Activated T-cell treated with anti-CD3 and anti-CD28 coated beads, Interleukin-2, amount 50 U/mL, for 48 hours (primary cell): ENCODE data around the gene NSUN6.
"Not testable (repeated sequence)": the region's sequence is repeated elsewhere in the genome, so short reads cannot be mapped to it uniquely, and the experiment has no call there.

ENCODE experiments used
- DNase-seq, 2 experiments: peaks; one replicate each; pipeline ENCODE4 v3.0.0-alpha.2; 2020

Gene NSUN6

DNA sequence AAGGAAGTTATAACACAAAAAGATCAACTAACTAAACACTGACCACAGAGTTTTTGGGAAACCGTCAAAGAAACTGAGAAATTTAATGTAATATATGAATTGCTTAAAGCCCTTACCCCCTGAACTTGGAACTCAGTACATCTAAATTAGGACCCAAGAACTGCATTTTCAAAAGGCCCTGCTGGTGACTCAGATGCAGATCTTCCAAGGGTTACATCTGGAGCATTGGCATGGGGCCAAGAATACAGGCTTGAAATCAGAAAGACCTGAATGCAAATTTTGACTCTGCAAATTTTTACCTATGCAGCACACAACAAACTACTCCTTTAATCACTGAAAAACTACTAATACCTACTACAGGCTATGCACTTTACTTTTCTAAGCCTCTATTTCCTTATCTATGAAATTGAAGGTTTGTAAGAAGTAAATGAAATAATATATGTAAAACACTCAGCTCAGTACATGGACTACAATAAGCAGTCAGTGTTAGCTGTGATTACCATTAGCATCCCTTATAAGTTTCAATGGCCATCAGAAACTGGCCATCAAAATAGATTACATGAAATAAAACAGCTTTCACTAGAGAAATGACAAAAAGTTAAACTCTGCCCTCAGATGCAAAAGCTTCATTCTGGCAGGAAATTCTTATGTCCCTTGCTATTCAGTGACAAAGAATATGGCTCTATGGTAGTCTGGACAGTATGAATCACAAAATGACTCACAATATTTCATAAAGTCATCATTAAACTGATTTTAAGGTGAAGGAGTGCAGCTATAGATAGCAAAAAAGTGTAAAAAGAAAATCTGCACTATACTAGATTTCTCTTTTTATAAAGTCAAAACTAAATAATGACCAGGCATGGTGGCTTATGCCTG, 43.6 kb downstream of the NSUN6 start:
- DNase-seq = no peak

- no peak for DNase-seq
Observed at GRCh38 chr10:18606051-18606695, 45.2 kb downstream of the NSUN6 start.

DNA sequence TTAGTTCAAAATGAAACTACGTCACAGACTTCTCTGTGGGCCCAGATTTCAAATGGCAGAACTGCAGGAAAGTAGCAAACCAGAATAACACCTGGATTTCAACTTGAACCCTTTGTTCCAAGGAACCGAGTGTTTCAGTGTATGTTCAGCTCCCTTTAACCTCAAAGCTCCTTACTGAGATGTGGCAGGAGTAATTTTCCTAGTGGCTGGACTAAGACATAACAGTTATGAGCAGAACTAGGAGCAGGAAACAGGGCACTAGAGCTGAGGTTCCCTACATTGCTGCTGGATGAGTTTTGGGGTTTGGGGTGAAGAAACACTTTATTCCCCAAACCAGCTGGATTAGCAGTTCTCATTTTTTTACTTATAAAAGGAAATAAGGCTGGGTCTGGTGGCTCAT, 50.1 kb downstream of the NSUN6 start:
- DNase-seq = no peak

DNA sequence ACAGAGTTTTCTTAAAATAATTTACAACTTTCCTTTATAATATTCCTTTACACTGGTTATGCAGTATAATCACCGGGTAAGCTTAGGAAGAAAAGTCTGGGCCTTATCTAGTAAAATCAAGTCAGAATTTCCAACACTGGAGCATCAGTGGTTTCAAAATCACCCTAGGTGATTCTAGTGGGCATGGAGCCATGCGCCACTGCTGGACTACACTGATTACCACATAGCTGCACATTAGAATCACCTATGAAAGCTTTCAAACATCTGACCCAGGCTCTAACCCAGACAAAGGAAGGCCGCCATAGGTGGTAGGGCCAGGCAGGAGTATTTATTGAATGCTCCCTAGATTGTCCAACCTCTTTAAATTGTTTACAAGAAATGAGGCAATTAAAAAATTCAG, 52.0 kb downstream of the NSUN6 start:
- no peak for DNase-seq

GRCh38 chr10:18594574-18595156, 56.7 kb downstream of the NSUN6 start:
- DNase-seq = peak in 1 of 2 experiments; percentile 24

DNA sequence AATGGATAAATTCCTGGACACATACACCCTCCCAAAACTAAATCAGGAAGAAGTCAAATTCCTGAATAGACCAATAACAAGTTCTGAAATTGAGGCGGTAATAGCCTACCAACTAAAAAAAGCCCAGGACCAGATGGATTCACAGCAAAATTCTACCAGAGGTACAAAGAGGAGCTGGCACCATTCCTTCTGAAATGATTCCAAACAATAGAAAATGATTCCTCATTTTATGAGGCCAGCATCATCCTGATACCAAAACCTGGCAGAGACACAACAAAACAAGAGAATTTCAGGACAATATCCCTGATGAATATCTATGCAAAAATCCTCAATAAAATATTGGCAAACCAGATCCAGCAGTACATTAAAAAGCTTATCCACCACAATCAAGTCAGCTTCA, 60.2 kb downstream of the NSUN6 start:
- DNase-seq = not testable (repeated sequence)

DNA sequence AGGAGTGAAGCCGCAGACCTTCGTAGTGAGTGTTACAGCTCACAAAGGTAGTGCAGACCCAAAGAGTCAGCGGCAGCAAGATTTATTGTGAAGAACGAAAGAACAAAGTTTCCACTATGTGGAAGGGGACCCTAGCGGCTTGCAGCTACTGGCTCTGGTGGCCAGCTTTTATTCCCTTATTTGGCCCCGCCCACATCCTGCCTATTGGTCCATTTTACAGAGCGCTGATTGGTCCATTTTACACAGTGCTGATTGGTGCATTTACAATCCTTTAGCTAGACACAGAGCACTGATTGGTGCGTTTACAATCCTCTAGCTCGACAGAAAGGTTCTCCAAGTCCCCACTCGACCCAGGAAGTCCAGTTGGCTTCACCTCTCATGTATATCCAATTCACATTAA, 64.8 kb downstream of the NSUN6 start:
- not testable (repeated sequence) for DNase-seq

- DNase-seq = no peak
Observed at GRCh38 chr10:18583575-18584270, 67.7 kb downstream of the NSUN6 start.

GRCh38 chr10:18582803-18583202, 68.6 kb downstream of the NSUN6 start:
- DNase-seq = no peak

DNA sequence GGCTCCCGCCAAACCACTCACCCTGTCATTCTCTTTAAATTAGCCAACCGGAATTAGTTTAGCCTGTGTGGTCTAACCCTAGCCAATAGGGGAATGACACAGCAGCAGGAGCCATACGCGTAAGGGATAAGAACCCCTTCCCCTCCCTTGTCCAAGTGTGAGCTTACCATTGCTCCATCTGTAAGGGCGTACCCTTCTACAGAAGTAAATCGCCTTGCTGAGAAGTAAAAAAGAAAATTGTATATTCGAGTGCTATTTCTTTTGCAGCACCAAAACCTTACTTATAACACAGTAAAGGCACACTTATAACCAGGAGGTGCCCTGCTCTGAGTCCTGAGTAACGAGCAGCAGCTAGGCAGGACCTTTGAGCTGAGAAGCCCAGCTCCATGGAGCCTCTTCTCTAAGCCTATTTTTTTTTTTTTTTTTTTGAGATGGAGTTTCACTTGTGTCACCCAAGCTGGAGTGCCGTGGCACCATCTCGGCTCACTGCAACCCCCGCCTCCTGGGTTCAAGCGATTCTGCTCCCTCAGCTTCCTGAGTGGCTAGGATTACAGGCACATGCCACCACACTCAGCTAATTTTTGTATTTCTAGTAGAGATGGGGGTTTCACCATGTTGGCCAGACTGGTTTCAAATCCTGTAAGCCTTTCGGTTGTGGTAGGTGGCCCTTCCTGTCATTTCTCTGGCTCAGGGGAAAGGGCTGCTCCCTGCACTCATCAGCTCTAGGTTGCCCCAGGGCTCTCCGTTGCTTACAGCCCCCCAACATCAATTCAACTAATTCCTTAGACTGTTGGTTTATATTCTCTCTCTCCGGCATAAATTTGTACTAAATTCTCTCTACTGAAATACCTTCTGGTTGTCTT, 73.3 kb downstream of the NSUN6 start:
- no peak for DNase-seq

DNA sequence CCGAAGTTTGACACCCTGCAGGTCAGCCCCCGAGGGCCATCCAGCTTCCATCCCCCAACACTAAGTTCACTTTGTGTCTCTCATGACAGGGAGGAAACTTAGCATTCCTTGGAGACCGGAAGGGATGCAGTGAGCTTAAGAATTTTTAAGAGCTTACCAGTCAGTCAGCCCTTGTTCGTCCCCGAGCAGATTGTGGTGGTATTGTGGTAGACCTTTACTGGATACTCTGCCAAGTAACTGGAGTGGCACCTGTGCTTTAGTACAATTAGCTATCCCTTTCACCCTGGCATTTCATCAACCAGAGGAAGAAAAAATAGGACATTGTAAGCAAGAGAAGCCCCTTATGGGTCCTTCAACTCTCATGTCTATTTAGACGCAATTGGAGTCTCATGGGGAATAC, 74.8 kb downstream of the NSUN6 start:
- DNase-seq = no peak

GRCh38 chr10:18572959-18573561, 78.3 kb downstream of the NSUN6 start:
- DNase-seq = no peak

GRCh38 chr10:18571780-18572179, 79.6 kb downstream of the NSUN6 start:
- no peak for DNase-seq

DNA sequence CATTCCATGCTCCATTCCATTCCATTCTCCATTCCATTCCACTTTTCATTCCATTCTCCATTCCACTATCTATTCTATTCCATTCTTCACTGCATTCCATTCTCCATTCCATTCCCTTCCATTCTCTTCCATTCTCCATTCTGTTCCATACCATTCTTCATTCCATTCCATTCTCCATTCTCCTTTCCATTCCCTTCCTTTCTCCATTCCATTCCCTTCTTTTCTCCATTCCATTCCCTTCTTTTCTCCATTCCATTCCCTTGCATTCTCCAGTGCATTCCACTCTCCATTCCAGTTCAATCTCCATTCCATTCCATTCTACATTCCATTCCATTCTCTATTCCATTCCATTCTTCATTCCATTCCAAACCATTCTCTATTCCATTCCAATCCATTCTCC, 80.3 kb downstream of the NSUN6 start:
- no peak for DNase-seq

- not testable (repeated sequence) for DNase-seq
Observed at GRCh38 chr10:18570386-18570785, 81.0 kb downstream of the NSUN6 start.

DNA sequence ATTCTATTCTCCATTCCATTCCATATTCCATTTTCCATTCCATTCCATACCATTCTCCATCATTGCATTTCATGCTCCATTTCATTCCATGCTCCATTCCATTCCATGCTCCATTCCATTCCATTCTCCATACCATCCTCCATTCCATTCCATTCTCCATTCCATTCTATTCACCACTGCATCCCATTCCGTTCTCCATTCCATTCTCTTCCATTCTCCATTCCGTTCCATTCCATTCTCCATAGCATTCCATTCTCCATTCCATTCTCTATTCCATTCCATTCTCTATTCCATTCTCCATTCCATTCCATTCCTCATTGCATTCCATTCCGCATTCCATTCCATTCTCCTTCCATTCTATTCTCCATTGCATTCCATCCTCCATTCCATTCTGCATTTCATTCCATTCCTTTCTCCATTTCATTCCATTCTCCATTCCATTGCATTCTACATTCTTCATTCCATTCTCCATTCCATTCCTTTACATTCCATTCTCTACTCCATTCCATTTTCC, 84.0 kb downstream of the NSUN6 start:
- no peak for DNase-seq

DNA sequence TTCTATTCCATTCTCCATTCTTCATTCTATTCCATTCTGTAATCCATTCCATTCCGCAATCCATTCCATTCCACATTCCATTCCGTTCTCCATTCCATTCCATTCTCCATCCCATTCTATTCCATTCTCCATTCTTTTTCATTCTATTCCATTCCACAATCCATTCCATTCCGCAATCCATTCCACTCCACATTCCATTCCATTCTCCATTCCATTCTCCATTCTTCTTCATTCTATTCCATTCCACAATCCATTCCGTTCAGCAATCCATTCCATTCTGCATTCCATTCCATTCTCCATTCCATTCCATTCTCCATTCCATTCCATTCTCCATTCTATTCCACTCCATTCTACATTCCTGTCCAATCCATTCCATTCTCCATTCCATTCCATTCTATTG, 85.2 kb downstream of the NSUN6 start:
- DNase-seq = no peak

DNA sequence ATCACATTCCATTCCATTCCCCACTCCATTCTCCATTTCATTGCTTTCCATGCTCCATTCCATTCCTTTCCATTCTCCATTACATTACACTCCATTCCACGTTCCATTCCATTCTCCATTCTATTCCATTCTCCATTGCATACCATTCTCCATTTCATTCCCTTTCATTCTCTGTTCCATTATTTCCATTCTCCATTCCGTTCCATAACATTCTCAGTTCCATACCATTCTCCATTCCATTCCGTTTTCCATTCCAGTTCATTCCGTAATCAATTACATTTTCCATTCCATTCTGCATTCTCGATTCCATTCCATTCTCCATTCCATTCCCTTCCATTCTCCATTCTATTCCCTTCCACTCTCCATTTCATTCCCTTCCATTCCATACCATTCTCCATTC, 86.4 kb downstream of the NSUN6 start:
- DNase-seq = no peak

DNA sequence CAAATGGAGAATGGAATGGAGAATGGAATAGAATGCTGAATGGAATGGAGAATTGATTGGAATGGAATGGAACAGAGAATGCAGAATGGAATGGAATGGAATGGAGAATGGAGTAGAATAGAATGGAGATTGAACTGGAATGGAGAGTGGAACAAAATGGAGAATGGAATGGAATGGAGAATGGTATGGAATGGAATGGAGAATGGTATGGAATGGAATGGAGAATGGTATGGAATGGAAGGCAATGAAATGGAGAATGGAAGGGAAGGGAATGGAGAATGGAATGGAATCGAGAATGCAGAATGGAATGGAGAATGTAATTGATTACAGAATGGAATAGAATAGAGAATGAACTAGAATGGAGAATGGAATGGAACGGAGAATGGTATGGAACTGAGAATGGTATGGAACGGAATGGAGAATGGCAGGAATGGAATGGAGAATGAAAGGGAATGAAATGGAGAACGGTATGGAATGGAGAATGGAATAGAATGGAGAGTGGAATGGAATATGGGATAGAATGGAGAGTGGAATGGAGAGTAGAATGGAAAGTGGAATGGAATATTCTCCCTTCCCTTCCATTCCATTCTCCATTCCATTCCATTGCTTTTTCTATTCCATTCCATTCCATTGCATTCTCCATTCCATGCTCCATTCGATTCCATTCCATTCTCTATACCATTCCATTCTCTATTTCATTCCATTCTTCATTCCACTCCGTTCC, 88.2 kb downstream of the NSUN6 start:
- no peak for DNase-seq

GRCh38 chr10:18561861-18562551, 89.4 kb downstream of the NSUN6 start:
- no peak for DNase-seq
